NOMO-1 (cell line): ENCODE measurements around the gene SRCAP.

Experiments used
- DNase-seq, 2 experiments: peaks; one replicate each; lab custom pipeline; 2025; ENCODE audit not compliant: unreplicated experiment in 2 of 2; lab: John Stamatoyannopoulos, UW

The SRCAP gene

DNA sequence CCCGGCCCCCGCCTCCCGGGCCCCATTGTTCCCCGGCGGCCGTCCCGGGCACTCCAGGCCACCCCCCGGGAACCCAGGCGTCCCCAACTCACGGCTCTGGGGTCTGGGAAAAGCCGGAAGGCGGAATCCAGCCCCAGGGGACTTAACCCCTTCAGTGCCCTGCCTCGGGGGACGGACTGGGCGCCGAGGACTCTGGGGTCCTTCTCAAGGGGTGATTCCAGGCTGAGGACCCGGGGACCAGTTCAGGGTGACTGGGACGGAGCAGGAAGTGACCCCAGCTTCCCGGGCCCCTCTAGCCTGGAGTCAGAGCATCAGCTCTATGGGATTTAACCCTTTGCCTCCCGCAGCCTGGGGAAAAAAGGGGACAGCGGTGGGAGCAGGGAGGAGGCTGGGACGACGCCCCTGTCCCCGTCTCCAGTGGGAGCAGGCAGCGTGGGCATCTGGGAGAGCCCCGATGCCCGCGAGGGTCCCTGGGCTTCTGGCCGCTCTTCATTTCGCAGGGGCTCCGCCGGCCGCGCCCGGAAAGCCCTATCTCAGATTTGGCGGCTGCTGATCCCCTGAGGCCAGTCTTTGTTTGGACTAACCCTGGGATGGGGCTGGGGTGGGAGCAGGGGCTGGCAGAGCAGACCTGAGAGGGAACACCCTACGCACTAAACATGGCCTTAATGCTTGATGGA lies 88.1 kb downstream of the SRCAP start, which contains the start of gene ZNF629:
ZNF629 (minus strand) TSS at position 270 of the 677 bp plus-strand sequence. CDS start 2,723 bp downstream, outside the sequence.
- no peak for DNase-seq

DNA sequence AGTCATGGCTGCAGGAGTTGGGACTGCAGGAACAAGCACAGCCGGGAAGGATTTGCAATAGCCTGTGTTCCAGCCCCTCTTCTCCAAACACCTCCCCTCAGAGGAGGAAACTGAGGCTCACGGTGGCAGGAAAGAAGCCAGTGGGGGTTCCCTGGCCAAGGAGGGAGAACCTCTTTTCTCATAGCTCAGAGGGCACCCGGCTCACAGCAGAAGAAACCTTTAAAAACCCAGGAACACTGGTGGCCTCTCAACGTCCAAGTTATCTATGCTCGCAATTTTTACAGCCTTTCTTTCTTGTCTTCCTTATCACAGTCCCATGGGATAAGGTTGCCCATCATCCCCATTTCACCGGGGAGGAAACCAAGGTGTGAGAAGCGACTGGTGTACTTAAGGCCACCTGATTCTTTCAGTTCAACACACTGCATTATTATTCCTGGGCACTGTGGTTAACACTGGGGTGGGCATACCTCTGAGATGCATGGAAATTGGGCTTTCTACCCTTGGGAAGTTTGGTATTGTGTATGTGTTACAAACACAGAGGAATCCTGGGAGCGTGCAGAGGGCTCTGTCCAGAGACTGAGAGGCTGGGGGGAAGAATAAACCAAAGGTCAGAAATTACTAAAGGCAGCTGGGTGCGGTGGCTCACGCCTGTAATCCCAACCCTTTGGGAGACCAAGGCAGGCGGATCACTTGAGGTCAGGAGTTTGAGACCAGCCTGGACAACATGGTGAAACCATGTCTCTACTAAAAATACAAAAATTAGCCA lies 88.8 kb downstream of the SRCAP start:
- DNase-seq = no peak
